ENCODE results near the gene IVD. TPM values are rescaled to one million over a fixed set of nuclear protein-coding genes. Genes with fewer than 3 reads are reported as not detected.
A peak's percentile ranks its signal among the peaks of the same experiment; 100 is the strongest.

Gene IVD
- total RNA-seq, 1 donor from 2014 or later = 56.2 TPM

- no peak for TF ChIP-seq CTCF (IDR thresholded peaks at IDR 0.05; ENCODE audit: unreplicated experiment)
- peaks cover 5% of the 10 kb centered on the region for H3K4me1 Mint-ChIP-seq (ENCODE audit: unreplicated experiment)
- no peak for DNase-seq (ENCODE audit: low spot score)
- no peak overlapping the region for H3K27ac Mint-ChIP-seq (ENCODE audit: unreplicated experiment)
- no peaks in the 10 kb centered on the region for H3K9me3 Mint-ChIP-seq (ENCODE audit: unreplicated experiment)
- H3K27me3 Mint-ChIP-seq (ENCODE audit: unreplicated experiment) = peaks cover 6% of the 10 kb centered on the region
- no peaks in the 10 kb centered on the region for H3K36me3 Mint-ChIP-seq (ENCODE audit: low read depth, unreplicated experiment)
- no peak overlapping the region for H3K4me3 Mint-ChIP-seq (ENCODE audit: unreplicated experiment)
Measured at GRCh38 chr15:40399370-40399769, 6.2 kb upstream of the IVD start.

DNA sequence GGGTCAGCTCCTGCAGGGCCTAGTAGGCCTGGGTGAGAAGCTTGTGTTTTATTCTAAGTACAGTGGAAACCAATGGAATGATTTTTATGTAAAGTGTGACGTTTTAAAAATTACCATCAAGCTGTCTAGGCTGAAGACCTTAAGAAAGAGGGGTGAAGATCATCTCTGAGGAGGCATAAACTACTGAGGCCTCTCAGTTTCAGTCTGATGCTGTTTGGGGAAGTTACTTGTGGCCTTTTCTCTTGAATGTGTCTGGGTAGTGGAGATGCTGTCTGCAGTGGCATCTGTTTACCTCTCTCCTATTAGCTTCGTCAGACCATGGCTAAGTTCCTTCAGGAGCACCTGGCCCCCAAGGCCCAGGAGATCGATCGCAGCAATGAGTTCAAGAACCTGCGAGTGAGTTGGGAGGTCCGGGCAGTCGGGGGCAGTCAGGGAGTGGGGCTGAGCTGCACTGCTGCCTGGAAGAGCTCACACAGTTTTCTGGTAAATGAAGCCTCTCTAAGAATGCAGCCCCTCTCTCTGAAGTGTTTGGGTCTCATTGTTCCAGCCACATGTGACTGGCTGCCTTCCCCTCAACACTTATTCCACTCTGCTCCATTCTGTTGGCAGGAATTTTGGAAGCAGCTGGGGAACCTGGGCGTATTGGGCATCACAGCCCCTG, 1.9 kb downstream of the IVD start:
- peaks cover 26% of the 10 kb centered on the region for H3K4me1 Mint-ChIP-seq (ENCODE audit: unreplicated experiment)
- H3K27me3 Mint-ChIP-seq (ENCODE audit: unreplicated experiment) = peaks cover 17% of the 10 kb centered on the region
- H3K9me3 Mint-ChIP-seq (ENCODE audit: unreplicated experiment) = no peaks in the 10 kb centered on the region
- peaks cover 33% of the 10 kb centered on the region for H3K36me3 Mint-ChIP-seq (ENCODE audit: low read depth, unreplicated experiment)
- TF ChIP-seq CTCF (IDR thresholded peaks at IDR 0.05; ENCODE audit: unreplicated experiment) = no peak
- DNase-seq (ENCODE audit: low spot score) = no peak
- H3K4me3 Mint-ChIP-seq (ENCODE audit: unreplicated experiment) = peak overlapping the region; percentile 37
- no peak overlapping the region for H3K27ac Mint-ChIP-seq (ENCODE audit: unreplicated experiment)

DNA sequence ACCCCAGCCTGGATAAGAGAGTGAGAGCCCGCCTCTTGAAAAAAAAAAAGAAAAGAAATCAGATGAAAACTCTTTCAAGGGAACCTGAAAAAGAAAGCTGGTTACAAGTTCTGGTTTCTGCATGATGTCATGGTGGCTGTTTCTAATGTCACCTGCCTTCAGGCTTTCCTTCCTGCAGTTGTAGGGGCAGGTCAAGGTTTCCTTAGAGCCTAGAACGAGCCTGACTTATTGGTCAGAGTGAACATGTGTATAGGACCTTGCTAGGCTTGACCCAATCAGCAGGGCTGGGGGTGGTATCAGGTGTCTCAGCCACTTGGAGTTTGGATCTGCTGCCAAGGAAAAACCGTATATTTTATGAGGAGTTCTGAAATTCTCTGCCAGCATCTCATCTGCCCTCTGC, 3.8 kb downstream of the IVD start:
- no peak overlapping the region for H3K4me3 Mint-ChIP-seq (ENCODE audit: unreplicated experiment)

GRCh38 chr15:40410476-40410875, 4.9 kb downstream of the IVD start:
- no peak for TF ChIP-seq CTCF (IDR thresholded peaks at IDR 0.05; ENCODE audit: unreplicated experiment)
- Mint-ChIP-seq H3K27ac (ENCODE audit: unreplicated experiment) (peak overlapping the region; percentile 54), H3K9me3 (ENCODE audit: unreplicated experiment) (no peaks in the 10 kb centered on the region), H3K36me3 (ENCODE audit: low read depth, unreplicated experiment) (peaks cover 50% of the 10 kb centered on the region), H3K4me3 (ENCODE audit: unreplicated experiment) (no peak overlapping the region), H3K4me1 (ENCODE audit: unreplicated experiment) (peaks cover 19% of the 10 kb centered on the region), H3K27me3 (ENCODE audit: unreplicated experiment) (peaks cover 17% of the 10 kb centered on the region)
- no peak for DNase-seq (ENCODE audit: low spot score)

More for the DNA sequence above, 3.8 kb downstream of the IVD start:
- H3K4me1 Mint-ChIP-seq (ENCODE audit: unreplicated experiment) = peaks cover 26% of the 10 kb centered on the region
- no peak for DNase-seq (ENCODE audit: low spot score)
- peaks cover 44% of the 10 kb centered on the region for H3K36me3 Mint-ChIP-seq (ENCODE audit: low read depth, unreplicated experiment)
- H3K27ac Mint-ChIP-seq (ENCODE audit: unreplicated experiment) = no peak overlapping the region
- TF ChIP-seq CTCF (IDR thresholded peaks at IDR 0.05; ENCODE audit: unreplicated experiment) = no peak
- no peaks in the 10 kb centered on the region for H3K9me3 Mint-ChIP-seq (ENCODE audit: unreplicated experiment)
- peaks cover 18% of the 10 kb centered on the region for H3K27me3 Mint-ChIP-seq (ENCODE audit: unreplicated experiment)

DNA sequence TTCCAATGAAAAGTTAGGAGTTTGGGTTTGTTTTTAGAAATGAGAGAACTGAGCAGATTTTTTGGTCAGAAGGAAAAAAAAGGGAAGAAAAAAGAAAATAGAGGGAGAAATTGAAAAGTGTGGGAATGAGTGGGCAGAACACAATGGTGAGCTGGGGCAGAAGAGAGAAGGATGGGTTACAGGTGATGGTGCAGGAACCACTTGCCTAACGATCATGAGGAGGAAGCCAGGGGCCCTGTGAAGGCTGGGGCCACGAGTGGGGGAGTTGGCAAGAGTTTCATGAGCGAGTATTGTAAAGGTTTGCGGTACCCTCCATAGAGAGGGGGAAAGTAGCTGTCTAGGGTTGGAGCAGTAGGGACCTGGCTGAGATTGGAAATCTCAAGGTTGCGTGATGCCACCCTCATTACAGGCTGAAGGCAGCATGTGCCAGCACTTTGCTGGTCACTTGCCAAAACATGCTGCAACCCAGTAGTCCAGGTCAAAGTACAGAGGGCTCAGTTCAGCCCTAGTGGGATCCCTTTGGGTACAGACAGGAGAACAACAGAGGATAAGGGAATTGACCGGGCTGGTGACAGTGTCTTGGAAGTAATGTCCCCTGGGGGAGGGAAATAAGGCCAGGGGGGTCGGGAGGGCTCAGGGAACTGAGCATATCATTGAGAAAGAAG, 6.6 kb downstream of the IVD start:
- no peak for TF ChIP-seq CTCF (IDR thresholded peaks at IDR 0.05; ENCODE audit: unreplicated experiment)
- H3K9me3 Mint-ChIP-seq (ENCODE audit: unreplicated experiment) = no peaks in the 10 kb centered on the region
- no peak for DNase-seq (ENCODE audit: low spot score)
- peak overlapping the region; percentile 21 for H3K4me3 Mint-ChIP-seq (ENCODE audit: unreplicated experiment)
- H3K27ac Mint-ChIP-seq (ENCODE audit: unreplicated experiment) = no peak overlapping the region
- peaks cover 51% of the 10 kb centered on the region for H3K36me3 Mint-ChIP-seq (ENCODE audit: low read depth, unreplicated experiment)
- H3K4me1 Mint-ChIP-seq (ENCODE audit: unreplicated experiment) = peaks cover 11% of the 10 kb centered on the region
- H3K27me3 Mint-ChIP-seq (ENCODE audit: unreplicated experiment) = peaks cover 13% of the 10 kb centered on the region
